ENCODE data around the gene RCC2.
"Not testable (repeated sequence)": the region's sequence is repeated elsewhere in the genome, so short reads cannot be mapped to it uniquely, and the experiment has no call there.

Gene RCC2

GRCh38 chr1:17414022-17414421 lies 25.5 kb downstream of the RCC2 start:
- no peak for DNase-seq

- no peak for DNase-seq
Observed at GRCh38 chr1:17412093-17412870, 27.2 kb downstream of the RCC2 start.

- no peak for DNase-seq
Observed at GRCh38 chr1:17409391-17409811, 30.1 kb downstream of the RCC2 start.

- DNase-seq, result not testable (repeated sequence)
Observed at GRCh38 chr1:17407786-17408514, 31.5 kb downstream of the RCC2 start.

- not testable (repeated sequence) for DNase-seq
Observed at GRCh38 chr1:17406760-17407475, 32.6 kb downstream of the RCC2 start.

- peak; percentile 71 for DNase-seq
Observed at GRCh38 chr1:17405898-17406759, 33.3 kb downstream of the RCC2 start.

- no peak for DNase-seq
Observed at GRCh38 chr1:17404820-17405219, 34.7 kb downstream of the RCC2 start.

GRCh38 chr1:17404034-17404684 lies 35.3 kb downstream of the RCC2 start:
- DNase-seq, result no peak

- DNase-seq, result no peak
Observed at GRCh38 chr1:17403081-17403480, 36.4 kb downstream of the RCC2 start.

- no peak for DNase-seq
Observed at GRCh38 chr1:17401841-17402240, 37.6 kb downstream of the RCC2 start.

GRCh38 chr1:17400725-17401341 lies 38.6 kb downstream of the RCC2 start:
- DNase-seq, result no peak

- DNase-seq, result no peak
Observed at GRCh38 chr1:17397910-17398695, 41.4 kb downstream of the RCC2 start.

GRCh38 chr1:17393230-17393629 lies 46.2 kb downstream of the RCC2 start:
- DNase-seq, result no peak

- no peak for DNase-seq
Observed at GRCh38 chr1:17392199-17392740, 47.2 kb downstream of the RCC2 start.

- no peak for DNase-seq
Observed at GRCh38 chr1:17381161-17381560, 58.3 kb downstream of the RCC2 start.

- DNase-seq, result no peak
Observed at GRCh38 chr1:17377325-17377953, 62.0 kb downstream of the RCC2 start.

- no peak for DNase-seq
Observed at GRCh38 chr1:17375651-17376050, 63.8 kb downstream of the RCC2 start.

GRCh38 chr1:17372955-17373354 lies 66.5 kb downstream of the RCC2 start:
- no peak for DNase-seq

- no peak for DNase-seq
Observed at GRCh38 chr1:17371896-17372295, 67.6 kb downstream of the RCC2 start, which contains the start of gene PADI6. TSS of gene PADI6 (plus strand) at chr1:17372196. CDS start at chr1:17372246, 50 bp downstream.

- no peak for DNase-seq
Observed at GRCh38 chr1:17370618-17371017, 68.9 kb downstream of the RCC2 start.

Measured in femur (tissue), 1 donor.